CD4-positive, CD25-positive, alpha-beta regulatory T cell (primary cell): Measurements from ENCODE around the gene ELOF1. TPM values are rescaled to one million over a fixed set of nuclear protein-coding genes. Genes with fewer than 3 reads are reported as not detected.
A peak's percentile ranks its signal among the peaks of the same experiment; 100 is the strongest.
"Not testable (repeated sequence)": the region's sequence is repeated elsewhere in the genome, so short reads cannot be mapped to it uniquely, and the experiment has no call there.

Experiments used
- ATAC-seq, 2 donors: fragments of 150-1000 bp; cut with Tn5 transposase; one replicate each; pipeline ENCODE4 v1.10.0; 2021; ENCODE audit warnings: low read depth in 2 of 2, moderate number of reproducible peaks in 2 of 2, moderate library complexity in 1 of 2
- DNase-seq, 3 donors: peaks; one replicate each; pipeline versions ENCODE4 v3.0.0 to v3.0.0-alpha.2; 2012 to 2022; ENCODE audit warnings: mixed read lengths in 1 of 3
- H3K27ac ChIP-seq: one replicate; pipeline ENCODE4 v1.7.0; 2013; ENCODE audit warnings: mild to moderate bottlenecking, low read length; ENCODE audit not compliant: insufficient read depth, poor library complexity, severe bottlenecking
- H3K27me3 ChIP-seq: one replicate; pipeline ENCODE4 v1.7.0; 2013; ENCODE audit warnings: low read length; ENCODE audit not compliant: control insufficient read depth, insufficient read depth
- H3K36me3 ChIP-seq: one replicate; pipeline ENCODE4 v1.7.0; 2013; ENCODE audit warnings: mild to moderate bottlenecking, low read length, moderate library complexity; ENCODE audit not compliant: control insufficient read depth, insufficient read depth
- H3K4me1 ChIP-seq: 2 replicates; pipeline ENCODE4 v1.7.0; 2013; ENCODE audit warnings: mild to moderate bottlenecking, low read length; ENCODE audit not compliant: insufficient read depth, control insufficient read depth, poor library complexity, severe bottlenecking
- H3K4me3 ChIP-seq: one replicate; pipeline ENCODE4 v1.7.0; 2013; ENCODE audit warnings: low read depth, mild to moderate bottlenecking, low read length, moderate library complexity
- H3K9me3 ChIP-seq, 2 experiments: 1 replicate in 1 of 2; 2 replicates in 1 of 2; pipeline ENCODE4 v1.7.0; 2013; ENCODE audit warnings: low read length in 2 of 2, mild to moderate bottlenecking in 1 of 2, moderate library complexity in 1 of 2; ENCODE audit not compliant: control insufficient read depth in 2 of 2
- H3K27ac Mint-ChIP-seq, 3 donors: one replicate each; pipeline ENCODE4 v1.8.0; 2020 to 2022; ENCODE audit warnings: mild to moderate bottlenecking in 3 of 3, mixed read lengths in 3 of 3, moderate library complexity in 2 of 3
- H3K27me3 Mint-ChIP-seq: one replicate; pipeline ENCODE4 v1.8.0; 2022; ENCODE audit warnings: mild to moderate bottlenecking, mixed read lengths
- H3K36me3 Mint-ChIP-seq: one replicate; pipeline ENCODE4 v1.8.0; 2020; ENCODE audit warnings: mixed read lengths
- H3K4me1 Mint-ChIP-seq, 4 donors: one replicate each; pipeline ENCODE4 v1.8.0; 2020 to 2022; ENCODE audit warnings: mixed read lengths in 4 of 4, mild to moderate bottlenecking in 1 of 4
- H3K4me3 Mint-ChIP-seq, 4 donors: one replicate each; pipeline ENCODE4 v1.8.0; 2020 to 2022; ENCODE audit warnings: mild to moderate bottlenecking in 4 of 4, mixed read lengths in 4 of 4, moderate library complexity in 3 of 4
- H3K9me3 Mint-ChIP-seq, 7 donors: one replicate each; pipeline ENCODE4 v1.8.0; 2020 to 2022; ENCODE audit warnings: mixed read lengths in 7 of 7, mild to moderate bottlenecking in 3 of 7, moderate library complexity in 2 of 7
- polyA plus RNA-seq, 4 donors: library from polyadenylated mRNA; unstranded; fragments of 300-500 nt; fragmentation: Illumina TruSeq; gene quantifications; one replicate each; pipeline ENCODE4 v1.2.3, GENCODE V29; 2021
- total RNA-seq: library from RNA; stranded (reverse); gene quantifications from one replicate; pipeline ENCODE4 v1.2.3, GENCODE V29; 2022

ELOF1 gene
- total and polyA plus RNA-seq, 5 donors from 2014 or later, result 48.9 to 113 (median 106) TPM

DNA sequence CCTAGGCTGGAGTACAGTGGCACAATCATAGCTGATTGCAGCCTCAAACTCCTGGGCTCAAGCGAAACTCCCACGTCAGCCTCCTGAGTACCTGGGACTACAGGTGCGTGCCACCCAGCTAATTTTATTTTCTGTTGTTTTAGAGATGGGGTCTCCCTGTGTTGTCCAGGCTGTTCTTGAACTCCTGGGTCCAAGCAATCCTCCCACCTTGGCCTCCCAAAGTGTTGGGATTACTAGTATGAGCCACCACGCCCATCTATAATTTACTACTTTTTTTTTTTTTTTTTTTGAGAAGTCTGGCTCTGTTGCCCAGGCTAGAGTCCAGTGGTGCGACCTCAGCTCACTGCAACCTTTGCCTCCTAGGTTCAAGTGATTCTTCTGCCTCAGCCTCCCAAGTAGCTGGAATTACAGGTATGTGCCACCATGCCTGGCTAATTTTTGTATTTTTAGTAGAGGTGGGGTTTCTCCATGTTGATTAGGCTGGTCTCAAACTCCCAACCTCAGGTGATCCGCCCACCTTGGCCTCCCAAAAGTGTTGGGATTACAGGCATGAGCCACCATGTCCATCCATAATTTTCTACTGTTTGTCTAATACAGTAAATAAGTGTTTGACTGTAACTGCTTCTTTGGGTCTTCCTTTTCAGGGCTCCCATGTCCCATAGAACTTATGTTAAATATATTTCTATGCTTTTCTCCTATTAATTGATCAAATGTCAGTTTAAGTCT is 5.2 kb upstream of the ELOF1 start:
- H3K27ac Mint-ChIP-seq, H3K4me3 Mint-ChIP-seq, H3K4me3 ChIP-seq, H3K36me3 ChIP-seq, DNase-seq, H3K27ac ChIP-seq, H3K36me3 Mint-ChIP-seq, ATAC-seq, H3K27me3 ChIP-seq, H3K9me3 Mint-ChIP-seq, H3K27me3 Mint-ChIP-seq, H3K9me3 ChIP-seq: not testable (repeated sequence)
- peaks cover 13% of the 10 kb centered on the region for H3K4me1 ChIP-seq
- H3K4me1 Mint-ChIP-seq, result peaks cover 6 to 17% (median 11%) of the 10 kb centered on the region in 4 donors

GRCh38 chr19:11563532-11563931 is 4.5 kb upstream of the ELOF1 start:
- Histone ChIP-seq H3K36me3 (no peaks in the 10 kb centered on the region), H3K9me3 (no peaks in the 10 kb centered on the region), H3K4me1 (peaks cover 16% of the 10 kb centered on the region), H3K27me3 (no peaks in the 10 kb centered on the region), H3K4me3 (no peak overlapping the region), H3K27ac (no peak overlapping the region)
- Mint-ChIP-seq H3K36me3 (peaks cover 3% of the 10 kb centered on the region), H3K4me3 (peak overlapping the region in 1 of 4 donors; percentile 44), H3K9me3 (no peaks in the 10 kb centered on the region), H3K4me1 (peaks cover 7 to 21% (median 15%) of the 10 kb centered on the region in 4 donors), H3K27ac (peak overlapping the region in 1 of 3 donors; percentile 9), H3K27me3 (no peaks in the 10 kb centered on the region)
- no peak for ATAC-seq
- no peak for DNase-seq

DNA sequence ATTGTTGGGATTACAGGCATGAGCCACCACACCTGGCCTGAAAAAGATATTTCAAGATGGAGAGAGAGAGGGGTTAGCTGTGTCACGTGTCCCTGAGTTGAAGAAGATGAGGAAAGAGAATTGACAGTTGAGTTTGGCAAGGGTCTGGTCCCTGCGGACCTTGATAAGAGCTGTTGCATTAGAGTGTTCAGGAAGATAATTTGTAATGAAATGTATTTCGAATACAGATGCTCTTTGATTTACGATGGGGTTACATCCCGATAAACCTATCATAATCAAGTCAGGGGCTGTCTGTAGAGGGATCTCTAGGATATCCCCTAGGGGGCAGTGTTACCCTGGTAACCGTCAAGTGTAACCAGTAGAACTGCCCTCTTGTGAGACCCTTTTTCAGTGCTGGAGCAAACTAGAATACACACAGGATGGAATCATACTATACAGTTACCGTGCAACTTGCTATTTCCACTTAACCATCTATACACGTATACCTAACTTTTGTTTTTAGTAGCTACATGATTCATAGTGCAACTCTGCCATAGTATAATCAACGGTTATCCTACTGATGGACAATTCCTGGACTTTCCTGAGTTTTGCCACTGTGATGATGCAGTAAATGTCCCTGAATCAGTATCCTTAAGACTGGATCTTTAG is 1.5 kb upstream of the ELOF1 start:
- Mint-ChIP-seq H3K9me3 (peaks cover 0 to 3% (median 0%) of the 10 kb centered on the region in 7 donors), H3K4me1 (peaks cover 17 to 45% (median 32%) of the 10 kb centered on the region in 4 donors), H3K27ac (peak overlapping the region in 2 of 3 donors; percentile 73 to 86), H3K4me3 (peak overlapping the region; percentile 80 to 98 (median 88)), H3K27me3 (no peaks in the 10 kb centered on the region), H3K36me3 (peaks cover 3% of the 10 kb centered on the region)
- ATAC-seq, result peak; percentile 44 to 47
- peaks cover 8% of the 10 kb centered on the region for H3K36me3 ChIP-seq
- H3K4me3 ChIP-seq, result peak overlapping the region; percentile 65
- no peak overlapping the region for H3K27ac ChIP-seq
- peak; percentile 43 to 90 (median 76) for DNase-seq
- no peaks in the 10 kb centered on the region for H3K9me3 ChIP-seq
- peaks cover 31% of the 10 kb centered on the region for H3K4me1 ChIP-seq
- H3K27me3 ChIP-seq, result no peaks in the 10 kb centered on the region

GRCh38 chr19:11556634-11557420 is 2.2 kb downstream of the ELOF1 start:
- peaks cover 0 to 3% (median 0%) of the 10 kb centered on the region in 7 donors for H3K9me3 Mint-ChIP-seq
- H3K27ac Mint-ChIP-seq, result peak overlapping the region; percentile 46 to 71 (median 63)
- H3K4me1 Mint-ChIP-seq, result peaks cover 19 to 53% (median 31%) of the 10 kb centered on the region in 4 donors
- no peak overlapping the region for H3K4me3 ChIP-seq
- no peaks in the 10 kb centered on the region for H3K9me3 ChIP-seq
- ATAC-seq (no peak), DNase-seq (no peak)
- H3K36me3 Mint-ChIP-seq, result peaks cover 7% of the 10 kb centered on the region
- peaks cover 38% of the 10 kb centered on the region for H3K36me3 ChIP-seq
- peaks cover 39% of the 10 kb centered on the region for H3K4me1 ChIP-seq
- no peaks in the 10 kb centered on the region for H3K27me3 ChIP-seq
- H3K4me3 Mint-ChIP-seq, result peak overlapping the region; percentile 75 to 99 (median 96)
- no peaks in the 10 kb centered on the region for H3K27me3 Mint-ChIP-seq
- no peak overlapping the region for H3K27ac ChIP-seq

GRCh38 chr19:11555246-11555645 is 3.8 kb downstream of the ELOF1 start:
- no peaks in the 10 kb centered on the region for H3K9me3 ChIP-seq
- peaks cover 32% of the 10 kb centered on the region for H3K4me1 ChIP-seq
- Mint-ChIP-seq H3K4me1 (peaks cover 14 to 44% (median 26%) of the 10 kb centered on the region in 4 donors), H3K27me3 (no peaks in the 10 kb centered on the region), H3K4me3 (peak overlapping the region in 3 of 4 donors; percentile 71 to 95 (median 81)), H3K9me3 (peaks cover 0 to 3% (median 0%) of the 10 kb centered on the region in 7 donors), H3K36me3 (peaks cover 7% of the 10 kb centered on the region), H3K27ac (peak overlapping the region; percentile 32 to 86 (median 68))
- ATAC-seq, result no peak
- no peak for DNase-seq
- H3K27me3 ChIP-seq, result no peaks in the 10 kb centered on the region
- no peak overlapping the region for H3K27ac ChIP-seq
- H3K36me3 ChIP-seq, result peaks cover 38% of the 10 kb centered on the region
- no peak overlapping the region for H3K4me3 ChIP-seq

- H3K36me3 ChIP-seq, result peaks cover 38% of the 10 kb centered on the region
- ATAC-seq (no peak), DNase-seq (peak in 1 of 3 donors; percentile 66)
- Mint-ChIP-seq H3K27me3 (no peaks in the 10 kb centered on the region), H3K36me3 (peaks cover 7% of the 10 kb centered on the region), H3K9me3 (peaks cover 0 to 3% (median 0%) of the 10 kb centered on the region in 7 donors), H3K4me1 (peaks cover 13 to 38% (median 21%) of the 10 kb centered on the region in 4 donors), H3K27ac (peak overlapping the region in 2 of 3 donors; percentile 32 to 75), H3K4me3 (peak overlapping the region in 2 of 4 donors; percentile 21 to 61)
- no peak overlapping the region for H3K4me3 ChIP-seq
- no peaks in the 10 kb centered on the region for H3K9me3 ChIP-seq
- peaks cover 27% of the 10 kb centered on the region for H3K4me1 ChIP-seq
- no peak overlapping the region for H3K27ac ChIP-seq
- H3K27me3 ChIP-seq, result no peaks in the 10 kb centered on the region
Observed at GRCh38 chr19:11554160-11554559, 4.9 kb downstream of the ELOF1 start.

DNA sequence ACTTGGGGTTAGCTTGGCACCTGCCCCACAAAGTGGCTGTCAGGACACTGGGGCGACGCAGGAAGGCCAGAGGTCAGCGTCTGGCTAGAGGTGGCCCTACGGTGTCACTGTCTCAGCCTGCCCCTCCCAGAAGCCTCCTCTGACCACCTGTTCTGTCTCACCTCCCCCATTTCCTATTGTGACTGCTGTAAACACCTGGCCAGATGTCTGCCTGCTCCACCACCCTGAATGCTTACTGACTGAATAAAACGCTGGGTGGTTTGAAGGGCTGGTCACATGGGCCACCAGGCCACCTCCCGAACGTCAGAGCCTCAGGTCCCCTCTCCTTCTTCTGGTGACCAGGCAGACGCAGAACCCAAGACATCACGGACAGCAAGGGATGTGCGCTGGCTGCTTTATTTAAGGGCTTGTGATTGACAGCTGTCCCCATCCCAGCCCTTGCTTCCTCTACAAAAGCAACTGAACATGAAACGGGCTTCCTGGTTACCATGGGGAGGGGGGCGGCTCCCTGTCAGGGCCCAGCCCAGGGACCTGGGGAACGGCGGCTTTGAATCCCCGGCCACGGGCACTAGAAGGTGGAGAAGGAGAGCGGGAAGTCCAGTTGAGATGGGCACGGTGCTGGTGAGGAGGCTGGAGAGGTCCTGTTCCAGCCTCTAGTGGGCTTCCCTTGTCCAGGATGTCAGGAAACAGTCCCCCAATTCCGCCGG is 6.2 kb downstream of the ELOF1 start:
- H3K27ac ChIP-seq, result no peak overlapping the region
- no peak overlapping the region for H3K4me3 ChIP-seq
- no peaks in the 10 kb centered on the region for H3K9me3 ChIP-seq
- Mint-ChIP-seq H3K4me1 (peaks cover 8 to 27% (median 15%) of the 10 kb centered on the region in 4 donors), H3K27me3 (no peaks in the 10 kb centered on the region), H3K9me3 (peaks cover 0 to under 1% (median 0%) of the 10 kb centered on the region in 7 donors), H3K27ac (peak overlapping the region in 2 of 3 donors; percentile 20 to 48), H3K4me3 (no peak overlapping the region), H3K36me3 (peaks cover 7% of the 10 kb centered on the region)
- no peak for DNase-seq
- no peak for ATAC-seq
- H3K27me3 ChIP-seq, result no peaks in the 10 kb centered on the region
- H3K36me3 ChIP-seq, result peaks cover 38% of the 10 kb centered on the region
- H3K4me1 ChIP-seq, result peaks cover 16% of the 10 kb centered on the region
